Activated T-helper 1 cell treated with anti-CD3 and anti-CD28 coated beads, Interleukin-2, amount 50 U/mL, for 16 hours (primary cell): ENCODE results near the gene GRB10.

Experiments used
- DNase-seq, 2 donors: peaks; one replicate each; pipeline ENCODE4 v3.0.0-alpha.2; 2020; ENCODE audit warnings: low read depth in 1 of 2, low spot score in 1 of 2

Gene GRB10

DNA sequence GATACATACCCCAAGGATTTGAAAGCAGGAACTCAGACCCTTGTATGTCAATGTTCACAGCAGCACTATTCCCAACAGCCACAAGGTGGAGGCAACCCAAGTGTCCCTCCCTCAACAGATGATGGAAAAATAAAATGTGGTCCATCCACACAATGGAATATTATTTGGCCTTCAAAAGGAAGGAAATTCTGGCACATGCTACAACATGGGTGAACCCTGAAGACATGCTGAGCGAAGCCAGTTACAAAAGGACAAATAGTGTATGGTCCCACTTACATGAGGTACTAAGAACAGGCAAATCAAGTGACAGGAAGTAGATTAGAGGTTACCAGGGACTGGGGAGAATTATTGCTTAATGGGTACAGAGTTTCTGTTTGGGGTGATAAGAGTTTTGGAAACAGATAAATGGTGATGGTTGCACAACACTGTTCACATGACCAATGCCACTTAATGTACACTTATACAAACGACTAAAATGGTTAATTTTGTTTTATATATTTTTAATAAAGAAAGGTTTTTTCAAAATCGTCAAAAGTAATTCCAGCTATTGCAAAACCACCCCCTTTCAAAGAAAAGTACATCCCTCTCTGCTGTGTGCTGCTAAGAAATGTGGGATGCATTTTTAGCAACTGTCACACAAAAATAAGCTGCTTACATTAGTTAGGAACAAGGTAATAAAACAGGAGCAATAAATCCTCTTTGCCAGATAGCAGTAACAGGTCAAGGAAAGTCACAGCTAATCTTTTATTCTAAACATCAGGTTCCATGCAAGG is 85.7 kb downstream of the GRB10 start:
- DNase-seq: no peak

DNA sequence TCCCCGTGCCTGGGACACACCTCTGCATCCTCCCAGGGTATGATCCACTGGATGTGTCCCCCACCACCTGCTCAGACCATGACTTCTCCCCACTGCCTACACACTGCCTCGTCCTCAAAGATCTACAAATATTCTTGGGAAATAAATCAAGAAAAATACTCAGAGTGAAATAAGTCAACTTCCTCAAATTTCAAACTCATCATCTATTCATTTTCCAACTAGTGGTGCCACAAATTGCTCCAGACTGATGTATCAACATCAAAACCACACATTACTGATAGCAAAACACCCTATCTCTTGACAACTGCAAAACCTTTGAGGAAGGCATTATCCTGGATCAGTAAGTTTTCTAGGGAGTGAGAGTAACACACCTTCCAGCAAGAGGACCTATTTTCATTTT is 87.7 kb downstream of the GRB10 start:
- no peak for DNase-seq

DNA sequence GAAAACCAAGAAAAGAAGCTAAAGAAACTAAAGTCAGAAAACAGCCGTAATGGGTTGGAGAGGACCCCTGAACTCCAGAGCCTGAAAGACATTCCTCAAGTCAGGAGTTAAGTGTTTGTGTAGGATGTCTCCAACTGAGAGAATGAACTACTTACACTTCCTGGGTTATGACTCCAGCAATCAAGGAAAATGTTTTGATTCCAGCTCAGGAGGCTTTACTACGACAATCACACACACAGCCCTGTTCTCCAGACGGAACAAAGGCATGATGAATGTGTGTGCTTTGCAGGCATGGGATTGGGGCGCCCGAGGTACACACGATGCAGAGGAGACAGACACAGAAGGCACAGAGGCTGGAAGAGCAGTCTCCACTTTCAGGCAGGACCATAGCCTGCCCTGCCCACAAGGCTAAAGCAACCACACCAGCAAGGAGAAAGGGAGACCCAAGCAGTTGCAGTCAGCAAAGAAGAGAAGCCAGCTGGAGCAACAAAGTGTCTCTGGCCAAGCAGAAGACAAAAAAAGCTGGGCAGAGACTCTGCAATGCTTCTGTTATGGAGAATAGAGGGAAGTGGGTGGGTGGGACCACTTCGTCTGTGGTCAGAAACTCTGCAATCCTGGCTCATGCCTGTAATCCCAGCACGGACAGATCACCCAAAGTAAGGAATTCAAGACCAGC is 89.1 kb downstream of the GRB10 start:
- DNase-seq: no peak

DNA sequence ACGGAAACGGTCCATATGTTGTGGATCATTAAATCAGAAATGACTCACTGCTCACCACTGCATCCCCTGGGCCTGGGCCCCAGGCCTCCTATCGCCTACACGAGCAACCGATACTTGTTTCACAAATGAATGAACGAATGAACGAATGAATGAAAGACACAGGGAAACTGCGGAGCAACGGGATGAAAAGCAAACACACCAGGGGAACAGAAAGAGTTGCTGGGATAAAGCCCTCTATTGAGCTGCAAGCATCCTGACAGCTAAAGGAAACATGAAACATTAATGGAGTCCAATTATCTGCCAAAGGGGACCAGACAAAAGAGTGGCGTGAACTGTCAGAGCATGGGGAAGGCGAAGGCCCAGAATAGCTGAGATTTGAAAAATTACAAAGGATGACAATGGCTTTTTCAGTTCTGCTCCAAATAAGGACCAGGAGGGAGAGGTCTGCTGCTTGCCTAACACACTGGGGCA is 92.1 kb downstream of the GRB10 start:
- DNase-seq: no peak

DNA sequence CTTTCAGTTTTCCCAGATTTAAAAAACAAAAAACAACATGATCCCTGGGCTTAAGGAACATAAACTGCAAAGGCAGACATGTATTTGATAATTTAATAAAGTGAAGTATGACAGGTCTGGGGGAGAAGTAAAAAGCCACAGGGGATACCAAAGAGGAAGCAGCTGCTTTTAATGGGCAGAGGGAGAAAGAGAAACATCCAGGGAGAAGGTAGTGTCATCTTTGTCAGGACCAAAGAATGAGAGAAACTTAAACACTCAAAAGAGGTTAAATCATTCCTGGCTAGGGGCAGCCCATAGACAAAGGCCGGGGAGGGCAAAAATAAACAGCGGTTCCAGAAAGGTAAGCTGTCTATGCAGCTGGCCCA is 94.5 kb downstream of the GRB10 start:
- DNase-seq: no peak

DNA sequence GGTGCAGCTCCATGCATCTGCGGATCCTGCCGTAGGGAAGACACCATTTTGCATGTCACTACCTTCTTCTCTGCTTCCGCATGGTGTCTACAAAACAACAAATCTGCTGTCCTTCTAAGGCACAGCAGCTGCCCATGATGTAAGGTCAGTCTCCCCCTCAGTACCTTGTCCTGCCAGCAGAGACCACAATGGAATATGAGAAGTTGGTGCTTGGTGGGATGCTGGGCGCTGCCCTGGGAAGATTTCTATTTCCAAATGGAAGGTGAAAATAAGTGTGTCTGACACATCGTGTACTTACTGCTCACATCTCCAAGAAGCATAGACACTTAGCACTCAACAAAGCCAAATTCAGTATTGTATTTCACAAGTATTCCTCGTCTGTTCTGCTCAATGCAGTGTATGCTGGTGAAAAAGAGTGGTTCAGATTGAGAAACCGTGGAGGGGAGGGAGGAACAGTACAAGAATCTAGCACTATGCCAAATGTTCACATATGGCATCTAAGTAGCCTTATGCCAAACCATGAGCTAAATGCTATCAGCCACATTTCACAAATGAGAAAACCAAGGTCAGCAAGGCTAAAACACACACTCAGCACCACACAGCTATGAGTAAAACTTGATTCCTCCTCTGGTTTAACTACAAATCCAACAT is 95.0 kb downstream of the GRB10 start:
- DNase-seq: no peak

DNA sequence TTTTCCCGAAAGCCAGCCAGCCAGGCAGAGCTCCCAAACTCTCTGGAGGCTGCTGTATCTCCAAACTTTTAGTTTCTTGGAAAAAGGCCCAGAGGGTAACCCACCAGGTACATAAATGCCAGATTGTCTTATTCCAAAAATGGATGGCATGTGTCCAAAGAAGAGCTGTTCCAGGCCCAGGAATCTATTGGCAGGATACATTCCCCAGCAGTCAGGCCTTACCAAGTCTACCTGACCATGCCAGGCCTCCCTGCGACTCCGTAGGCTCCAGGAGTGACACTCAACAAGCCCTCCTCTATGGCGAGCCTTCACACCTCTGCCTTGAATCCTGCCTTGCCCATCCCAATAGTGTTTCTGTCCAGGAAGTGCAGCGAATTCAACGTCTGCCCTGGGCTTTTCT is 95.6 kb downstream of the GRB10 start:
- no peak for DNase-seq

DNA sequence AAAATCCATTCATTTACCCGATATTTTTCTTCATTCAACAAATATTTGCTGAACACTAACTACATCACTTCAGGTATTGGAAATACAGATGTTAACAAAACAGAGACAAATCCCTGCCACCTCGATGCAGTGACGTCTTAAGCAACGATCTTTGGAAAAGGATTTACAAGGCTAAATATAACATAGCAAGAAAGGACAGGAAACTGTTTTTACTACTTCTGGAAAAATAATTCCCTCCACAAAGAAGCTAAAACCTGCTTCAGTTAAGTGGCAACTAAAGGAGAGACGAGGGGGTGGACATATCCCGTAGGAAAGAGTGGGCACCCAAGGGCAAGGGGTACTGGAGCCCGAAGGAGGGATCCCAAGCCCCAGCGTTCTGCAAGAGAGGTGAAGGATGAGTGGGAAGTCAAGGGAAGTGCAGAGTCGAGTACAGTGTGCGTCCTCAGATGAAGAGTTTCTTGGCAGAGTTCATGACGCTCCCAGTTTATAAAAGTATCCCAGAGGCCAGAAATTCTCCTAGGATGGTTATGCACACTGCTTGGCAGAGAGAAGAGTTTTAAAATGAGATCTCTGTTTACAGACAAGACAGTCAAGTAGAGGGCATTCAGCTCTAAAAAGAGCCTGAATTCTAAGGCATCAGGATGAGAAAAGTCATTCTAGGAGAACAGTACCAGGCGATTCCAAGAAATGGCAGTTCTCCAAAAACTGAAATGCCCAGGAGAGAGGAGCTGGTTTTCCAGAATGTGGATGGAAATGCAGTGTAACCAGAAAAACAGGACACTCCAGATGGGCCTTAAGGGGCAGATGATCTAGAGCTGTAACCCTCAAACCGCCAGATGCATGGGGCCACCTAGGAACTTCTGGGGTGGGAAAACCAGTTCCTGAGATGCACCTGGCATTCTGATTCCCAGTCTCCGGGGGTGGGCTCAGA is 97.3 kb downstream of the GRB10 start:
- no peak for DNase-seq

DNA sequence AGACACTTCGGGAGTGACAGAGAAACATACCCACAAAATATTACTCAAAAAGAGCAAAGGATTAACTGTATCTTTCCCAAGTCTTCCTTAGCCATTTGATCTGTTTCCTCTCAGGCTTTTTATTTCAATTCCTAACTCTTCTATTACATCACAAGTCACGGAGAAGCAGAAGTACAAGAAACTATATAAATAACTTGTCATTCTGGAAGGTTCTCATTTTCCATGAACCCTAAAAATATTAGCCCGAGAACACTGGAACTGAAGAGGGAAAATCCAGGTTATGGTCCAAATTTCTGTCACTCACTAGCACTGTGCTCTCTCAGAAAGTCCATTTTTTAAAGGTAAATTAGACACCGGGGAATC is 98.0 kb downstream of the GRB10 start:
- no peak for DNase-seq

DNA sequence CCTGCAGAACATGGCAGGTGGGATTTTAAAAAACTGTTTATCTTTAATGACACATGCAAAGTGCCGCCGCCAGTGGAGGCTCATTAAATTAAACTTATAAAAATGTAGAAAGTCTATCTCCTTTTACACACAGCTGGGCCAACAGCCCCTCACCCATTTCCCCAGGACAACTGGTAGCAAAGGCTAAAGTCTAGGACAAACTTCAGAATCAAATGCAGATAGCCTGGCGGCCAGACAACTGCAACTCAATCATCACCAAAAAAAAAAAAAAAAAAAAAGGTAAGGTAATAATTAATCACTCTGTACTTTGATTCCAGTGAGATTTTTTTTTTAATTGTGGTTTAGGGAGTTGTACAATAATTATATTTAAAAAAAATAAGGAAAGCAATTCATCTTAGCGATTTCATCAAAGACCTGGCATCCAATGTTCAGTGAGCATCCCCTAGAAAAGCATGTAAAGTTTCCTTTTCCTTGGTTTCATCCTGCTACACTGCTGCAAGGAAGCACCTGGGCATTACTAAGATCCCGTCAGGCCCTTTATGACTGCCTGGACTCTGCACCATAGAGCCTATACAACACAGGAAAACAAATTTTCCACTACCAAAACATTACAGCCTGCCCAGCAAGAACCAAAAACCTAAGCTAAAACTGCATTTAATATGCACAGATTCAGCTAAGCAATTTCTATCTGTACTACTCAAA is 98.5 kb downstream of the GRB10 start:
- DNase-seq: no peak

DNA sequence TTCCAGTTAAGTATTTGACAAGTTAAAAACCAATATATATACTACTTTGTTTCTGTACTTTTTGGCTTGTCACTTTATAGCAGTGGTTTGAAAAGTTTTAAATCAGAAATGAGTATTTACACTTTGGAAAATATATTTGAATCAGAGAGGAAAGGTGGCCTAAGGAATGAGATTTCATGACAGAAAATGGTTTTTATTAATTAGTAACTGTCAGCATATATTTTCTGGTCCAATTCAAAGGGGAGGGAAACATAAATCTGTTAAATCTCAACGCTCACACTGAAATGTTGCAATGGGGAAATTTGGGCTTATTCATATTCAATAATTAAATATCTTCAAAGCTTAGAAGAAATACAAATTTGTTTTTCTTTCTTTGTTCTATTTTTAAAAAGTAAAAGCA is 100.1 kb downstream of the GRB10 start:
- DNase-seq: no peak

DNA sequence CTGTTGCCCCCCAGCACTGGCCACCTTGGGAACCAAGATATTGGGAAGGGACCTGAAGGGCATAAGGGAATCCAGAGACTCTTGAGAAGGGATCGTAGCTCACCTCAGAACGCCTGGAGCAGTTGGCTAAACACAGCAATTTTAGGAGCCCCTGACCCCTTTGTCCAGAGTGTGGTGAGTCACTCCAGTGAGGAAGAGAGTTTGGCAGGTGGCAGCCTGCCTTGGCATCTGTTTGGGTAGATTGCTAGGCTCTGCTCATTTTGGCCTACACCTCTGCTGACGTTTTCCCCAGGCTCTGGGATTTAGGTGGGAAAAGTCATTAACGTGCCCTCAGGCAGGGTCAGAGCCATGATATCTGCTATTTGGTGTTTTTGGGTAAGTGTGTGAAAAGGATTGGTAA is 100.6 kb downstream of the GRB10 start:
- no peak for DNase-seq

DNA sequence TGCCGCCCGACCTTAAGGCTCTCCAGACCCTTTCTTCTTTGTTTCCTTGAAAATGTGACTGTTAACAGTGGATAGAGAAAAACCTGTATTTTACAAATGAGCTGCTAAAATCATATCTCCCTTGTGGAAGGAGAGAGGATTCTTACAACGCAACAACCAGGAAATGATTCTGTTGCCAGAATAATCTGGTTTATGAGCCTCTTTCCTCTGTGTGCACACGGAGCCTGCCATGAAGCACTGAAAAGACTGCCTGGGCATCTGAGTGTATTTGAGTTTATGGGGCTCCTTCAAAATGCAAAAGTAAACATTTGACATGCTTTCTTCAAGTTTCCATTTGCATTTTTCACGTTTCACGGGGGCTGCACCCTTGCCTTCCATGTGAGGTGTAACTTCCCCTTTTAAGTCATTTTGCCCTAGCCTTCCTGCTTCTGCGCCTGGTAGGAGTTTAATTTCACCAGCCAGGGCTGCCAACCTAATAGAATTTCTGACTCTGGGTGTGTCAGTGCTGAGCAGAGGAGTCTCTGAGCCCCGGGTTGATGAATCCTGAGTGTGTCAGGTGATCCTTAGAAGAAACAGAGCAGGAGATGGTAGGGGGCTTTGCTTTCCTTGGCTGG is 101.2 kb downstream of the GRB10 start:
- DNase-seq: no peak

DNA sequence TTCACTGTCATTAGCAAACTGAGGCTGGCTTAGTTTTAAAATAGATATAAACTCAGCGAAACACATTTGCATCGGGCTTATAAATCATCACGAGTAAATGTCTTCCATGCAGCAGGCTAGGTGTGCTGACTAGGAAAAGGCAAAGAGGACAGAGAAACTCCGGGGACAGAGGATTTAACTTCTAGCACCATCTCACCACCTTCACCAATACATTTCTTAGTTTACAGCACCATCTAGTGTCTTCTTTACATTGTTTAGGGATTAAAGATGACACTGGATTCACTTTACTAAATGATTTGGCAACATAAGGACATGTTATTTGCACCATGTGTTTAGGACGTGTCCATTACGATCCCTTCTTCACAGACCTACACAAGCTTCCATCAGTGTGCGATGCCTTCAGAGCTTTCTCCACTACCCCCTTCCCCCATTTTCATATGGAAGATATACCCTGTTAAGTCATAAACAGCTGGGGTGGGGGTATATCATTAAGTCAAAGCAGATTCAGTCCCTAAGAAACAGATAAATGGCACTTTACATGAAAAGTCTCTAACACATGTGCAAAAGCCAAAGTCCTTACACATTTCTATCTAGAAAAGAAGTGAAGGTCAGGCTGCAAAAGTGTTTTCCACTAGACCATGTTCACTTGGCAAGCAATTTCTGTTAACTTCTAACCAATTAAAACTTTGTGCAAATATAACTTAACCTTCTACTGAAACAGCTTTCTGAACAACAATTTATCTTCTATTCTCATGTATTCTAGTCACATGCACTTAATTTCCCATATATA is 103.3 kb downstream of the GRB10 start:
- DNase-seq: no peak

DNA sequence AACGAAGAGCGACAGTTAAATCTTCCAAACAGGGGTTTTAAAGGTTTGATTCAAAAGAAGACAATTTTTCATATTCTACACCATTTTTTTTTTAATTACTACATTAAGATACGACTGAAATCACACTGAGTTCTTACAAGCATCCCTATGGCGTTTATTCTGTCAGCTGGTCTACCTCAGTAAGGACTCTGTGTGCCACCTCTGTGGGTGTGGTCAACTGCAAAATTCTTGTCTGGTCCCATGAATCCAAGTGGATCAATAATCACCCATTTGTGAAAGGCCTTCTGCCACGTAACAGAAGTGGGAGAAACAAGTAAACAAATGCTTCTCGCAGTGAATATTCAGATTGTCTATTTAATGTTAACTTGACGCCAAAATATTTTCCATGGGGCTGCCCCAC is 104.1 kb downstream of the GRB10 start:
- DNase-seq: no peak

DNA sequence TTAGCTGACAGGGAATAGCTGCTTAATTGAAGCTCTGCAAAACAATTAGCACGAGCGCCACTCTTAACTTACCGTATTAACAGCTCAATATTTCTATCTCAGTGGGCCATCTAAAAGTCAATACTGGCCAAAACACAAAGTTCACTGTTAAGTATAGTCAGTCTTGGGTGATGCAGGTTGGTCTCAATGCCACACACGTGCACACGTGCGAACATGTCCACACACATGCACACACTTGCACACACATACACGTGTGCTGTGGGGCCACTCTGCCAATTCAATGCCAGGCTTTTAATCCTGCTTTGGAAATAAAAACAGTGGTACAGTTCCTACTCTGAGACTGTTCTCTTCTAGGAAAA is 105.1 kb downstream of the GRB10 start:
- no peak for DNase-seq

DNA sequence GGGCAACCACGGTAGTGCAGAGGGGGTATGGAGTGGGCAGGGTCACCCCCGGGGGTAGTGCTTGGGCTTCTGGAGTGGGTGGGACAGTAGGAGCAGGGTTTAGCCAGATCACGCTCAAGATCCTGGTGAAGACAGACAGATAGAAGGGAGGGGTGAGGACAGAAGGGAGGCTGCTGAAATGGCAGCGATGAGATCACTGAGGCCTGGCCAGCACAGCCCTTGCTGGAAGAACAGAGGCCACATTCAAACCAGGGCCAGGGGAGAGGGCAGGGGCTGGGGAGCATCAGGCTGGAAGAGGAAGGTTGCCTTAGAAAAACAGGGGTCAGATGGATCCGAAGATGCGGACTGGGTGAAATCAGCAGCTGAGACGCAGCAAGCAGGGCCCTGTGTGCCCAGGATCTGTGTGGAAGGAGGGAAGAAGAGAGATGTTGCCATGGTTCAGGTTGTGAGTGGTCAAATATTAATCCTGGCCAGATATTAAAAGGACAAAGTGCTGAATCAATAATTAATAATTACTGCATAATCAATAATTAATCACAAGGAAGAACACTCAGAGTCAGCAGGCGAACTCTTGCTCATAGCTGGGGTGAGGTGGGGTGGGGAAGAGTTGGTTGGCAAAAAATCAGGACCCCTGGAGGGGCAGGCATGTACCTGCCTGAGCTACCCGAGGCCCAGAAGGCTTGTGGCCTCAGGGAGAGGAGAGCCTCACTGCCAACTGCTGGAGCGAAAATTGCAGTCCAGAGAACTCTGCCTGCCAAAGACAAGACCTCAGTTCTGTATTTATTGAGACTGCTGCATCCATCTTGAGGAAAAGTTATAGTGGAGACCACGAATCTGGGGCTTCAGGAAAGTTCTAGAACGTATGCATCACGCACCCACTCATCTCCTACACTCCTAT is 105.7 kb downstream of the GRB10 start:
- DNase-seq: no peak

DNA sequence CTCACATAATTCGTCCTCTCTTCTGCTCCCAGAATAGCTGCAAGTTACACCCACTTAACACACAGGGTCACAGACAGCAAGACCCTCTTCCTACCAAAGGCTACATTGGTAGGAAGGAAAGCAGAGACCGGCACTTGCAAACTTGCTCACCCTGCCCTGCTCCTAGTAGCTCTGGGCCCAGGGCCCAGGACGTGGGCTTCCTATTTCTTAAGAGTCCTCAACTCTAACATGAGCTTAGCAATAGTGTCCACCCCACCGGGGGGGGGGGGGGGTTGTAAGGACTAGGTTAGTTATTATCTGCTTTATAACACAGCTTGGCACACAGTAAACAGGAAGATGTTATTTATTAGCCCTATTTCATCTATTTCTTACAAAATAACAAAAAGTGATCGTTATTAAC is 106.6 kb downstream of the GRB10 start:
- no peak for DNase-seq
